Measurements from ENCODE around the gene ING2. TPM values are rescaled to one million over a fixed set of nuclear protein-coding genes. Genes with fewer than 3 reads are reported as not detected.

The ING2 gene
- total RNA-seq, 1 experiment from 2014 or later: 15.8 TPM

DNA sequence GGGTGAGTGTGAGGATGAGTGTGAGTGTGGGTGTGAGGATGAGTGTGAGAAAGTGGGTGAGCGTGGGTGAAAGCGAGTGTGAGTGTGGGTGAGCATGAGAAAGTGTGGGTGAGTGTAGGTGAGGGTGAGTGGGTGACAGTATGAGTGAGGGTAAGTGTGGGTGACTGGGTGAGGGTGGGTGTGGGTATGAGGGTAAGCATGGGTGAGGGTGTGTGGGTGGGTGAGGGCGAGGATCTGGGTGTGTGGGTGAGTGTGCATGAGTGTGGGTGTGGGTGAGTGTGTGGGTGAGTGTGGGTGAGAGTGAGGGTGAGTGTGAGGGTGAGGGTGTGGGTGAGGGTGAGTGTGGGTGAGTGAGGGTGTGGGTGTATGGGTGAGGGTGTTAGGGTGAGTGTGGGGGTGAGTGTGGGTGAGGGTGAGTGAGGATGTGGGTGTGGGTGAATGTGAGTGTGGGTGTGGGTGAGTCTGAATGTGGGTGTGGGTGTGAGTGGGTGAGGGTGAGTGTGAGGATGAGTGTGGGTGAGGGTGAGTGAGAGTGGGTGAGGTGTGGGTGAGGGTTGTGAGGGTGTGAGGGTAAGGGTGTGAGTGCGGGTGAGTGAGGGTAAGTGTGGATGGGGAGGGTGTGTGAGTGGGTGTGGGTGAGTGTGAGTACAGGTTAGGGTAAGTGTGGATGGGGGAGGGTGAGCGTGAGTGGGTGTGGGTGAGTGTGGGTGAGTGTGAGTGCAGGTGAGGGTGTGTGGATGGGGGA lies 48.9 kb downstream of the ING2 start:
- intact Hi-C loops (cut with micrococcal nuclease; ENCODE audit: unreplicated experiment): no loop called here
- no peaks in the 10 kb centered on the region for H3K27me3 ChIP-seq (replicated peaks; ENCODE audit: insufficient read depth, low read depth, low read length, poor library complexity)
- no peak for TF ChIP-seq CTCF (conservative IDR thresholded peaks at IDR 0.05; ENCODE audit: low read depth, low read length)
- no peak for TF ChIP-seq EZH2 (IDR thresholded peaks at IDR 0.05; ENCODE audit: borderline replicate concordance, low read depth, low read length, poor library complexity, severe bottlenecking)
- no peaks in the 10 kb centered on the region for H3K36me3 ChIP-seq (ENCODE audit: insufficient read depth, low read length, poor library complexity, severe bottlenecking)
- H3K4me3 ChIP-seq (ENCODE audit: low read depth, low read length, poor library complexity, severe bottlenecking): no peak overlapping the region
- H3K9me3 ChIP-seq (ENCODE audit: low read depth, low read length, poor library complexity, severe bottlenecking): no peaks in the 10 kb centered on the region
- no peak overlapping the region for H3K27ac ChIP-seq (ENCODE audit: low read depth, low read length, poor library complexity, severe bottlenecking)
- H3K4me1 ChIP-seq (ENCODE audit: insufficient read depth, low read length, poor library complexity, severe bottlenecking): no peaks in the 10 kb centered on the region
- ChIA-PET POLR2A (ENCODE audit: low non-redundant PET) (no interaction called here), CTCF (no interaction called here)
- BruUV-seq (replicated peaks): no TSS peak
- DNase-seq (ENCODE audit: low spot score): no peak

DNA sequence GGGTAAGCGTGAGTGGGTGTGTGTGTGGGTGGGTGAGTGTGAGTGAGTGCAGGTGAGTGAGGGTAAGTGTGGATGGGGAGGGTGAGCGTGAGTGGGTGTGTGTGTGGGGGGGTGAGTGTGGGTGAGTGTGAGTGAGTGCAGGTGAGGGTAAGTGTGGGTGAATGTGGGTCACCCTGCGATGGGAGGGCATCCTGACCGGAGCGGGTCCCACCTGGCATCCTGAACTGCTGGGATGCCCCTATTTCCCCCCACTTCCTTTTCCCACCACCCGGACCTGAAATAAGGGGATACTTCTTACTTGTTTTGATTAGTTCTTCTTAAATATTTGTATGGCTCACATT lies 49.5 kb downstream of the ING2 start:
- no peaks in the 10 kb centered on the region for H3K9me3 ChIP-seq (ENCODE audit: low read depth, low read length, poor library complexity, severe bottlenecking)
- no peaks in the 10 kb centered on the region for H3K36me3 ChIP-seq (ENCODE audit: insufficient read depth, low read length, poor library complexity, severe bottlenecking)
- POLR2A ChIA-PET (ENCODE audit: low non-redundant PET): no interaction called here
- no peak for DNase-seq (ENCODE audit: low spot score)
- TF ChIP-seq CTCF (conservative IDR thresholded peaks at IDR 0.05; ENCODE audit: low read depth, low read length): no peak
- TF ChIP-seq EZH2 (IDR thresholded peaks at IDR 0.05; ENCODE audit: borderline replicate concordance, low read depth, low read length, poor library complexity, severe bottlenecking): no peak
- BruUV-seq (replicated peaks): no TSS peak
- intact Hi-C loops (cut with micrococcal nuclease; ENCODE audit: unreplicated experiment): no loop called here
- no peaks in the 10 kb centered on the region for H3K27me3 ChIP-seq (replicated peaks; ENCODE audit: insufficient read depth, low read depth, low read length, poor library complexity)
- no peak overlapping the region for H3K27ac ChIP-seq (ENCODE audit: low read depth, low read length, poor library complexity, severe bottlenecking)
- H3K4me3 ChIP-seq (ENCODE audit: low read depth, low read length, poor library complexity, severe bottlenecking): no peak overlapping the region
- no peaks in the 10 kb centered on the region for H3K4me1 ChIP-seq (ENCODE audit: insufficient read depth, low read length, poor library complexity, severe bottlenecking)
- CTCF ChIA-PET: no interaction called here

- intact Hi-C loops (cut with micrococcal nuclease; ENCODE audit: unreplicated experiment): no loop called here
- DNase-seq (ENCODE audit: low spot score): no peak
- Histone ChIP-seq H3K4me3 (ENCODE audit: low read depth, low read length, poor library complexity, severe bottlenecking) (no peak overlapping the region), H3K9me3 (ENCODE audit: low read depth, low read length, poor library complexity, severe bottlenecking) (no peaks in the 10 kb centered on the region), H3K36me3 (ENCODE audit: insufficient read depth, low read length, poor library complexity, severe bottlenecking) (no peaks in the 10 kb centered on the region), H3K4me1 (ENCODE audit: insufficient read depth, low read length, poor library complexity, severe bottlenecking) (no peaks in the 10 kb centered on the region), H3K27ac (ENCODE audit: low read depth, low read length, poor library complexity, severe bottlenecking) (no peak overlapping the region), H3K27me3 (replicated peaks; ENCODE audit: insufficient read depth, low read depth, low read length, poor library complexity) (no peaks in the 10 kb centered on the region)
- ChIA-PET CTCF (no interaction called here), POLR2A (ENCODE audit: low non-redundant PET) (no interaction called here)
- TF ChIP-seq EZH2 (IDR thresholded peaks at IDR 0.05; ENCODE audit: borderline replicate concordance, low read depth, low read length, poor library complexity, severe bottlenecking): no peak
- TF ChIP-seq CTCF (conservative IDR thresholded peaks at IDR 0.05; ENCODE audit: low read depth, low read length): no peak
- BruUV-seq (replicated peaks): no TSS peak
Measured at GRCh38 chr4:183554878-183555585, 50.2 kb downstream of the ING2 start.
